KOPT-K1 (cell line): ENCODE results near the gene CNTNAP2.

Experiments
- H3K27ac ChIP-seq: fragments of 200-600 bp; sonication (generic); 2 replicates; pipeline ENCODE4 v1.5.1; 2016; ENCODE audit warnings: antibody characterized with exemption, mild to moderate bottlenecking, low read depth, low read length; ENCODE audit not compliant: poor library complexity, severe bottlenecking
- H3K36me3 ChIP-seq: fragments of 200-600 bp; sonication (generic); 2 replicates; pipeline ENCODE4 v1.5.1; 2017; ENCODE audit warnings: antibody characterized with exemption, mild to moderate bottlenecking, low read length, moderate library complexity; ENCODE audit not compliant: insufficient read depth
- H3K9me3 ChIP-seq: fragments of 200-600 bp; sonication (generic); 2 replicates; pipeline ENCODE4 v1.5.1; 2017; ENCODE audit warnings: antibody characterized with exemption, low read length, mild to moderate bottlenecking; ENCODE audit not compliant: insufficient read depth, poor library complexity, severe bottlenecking

The CNTNAP2 gene

DNA sequence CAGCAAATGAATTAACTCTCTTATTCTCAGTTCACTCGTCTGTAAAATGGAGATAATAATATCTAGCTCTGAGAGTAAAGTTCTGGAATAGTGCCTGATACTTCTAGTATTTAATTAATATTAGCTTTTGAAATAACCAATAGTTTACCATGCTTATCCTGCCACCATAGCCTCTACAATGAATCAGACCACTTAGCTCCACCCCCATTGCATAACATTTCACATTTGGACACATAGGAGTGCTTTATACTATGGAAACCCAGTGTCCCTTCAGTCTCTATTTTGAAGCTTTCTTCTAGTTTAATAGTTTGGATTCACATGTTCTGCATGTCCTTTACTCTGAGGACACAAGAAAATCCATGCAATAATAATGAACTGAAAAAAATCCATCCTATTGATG, 2046.6 kb downstream of the CNTNAP2 start:
- H3K9me3 ChIP-seq: no peaks in the 10 kb centered on the region
- H3K36me3 ChIP-seq: no peaks in the 10 kb centered on the region
- no peak overlapping the region for H3K27ac ChIP-seq

DNA sequence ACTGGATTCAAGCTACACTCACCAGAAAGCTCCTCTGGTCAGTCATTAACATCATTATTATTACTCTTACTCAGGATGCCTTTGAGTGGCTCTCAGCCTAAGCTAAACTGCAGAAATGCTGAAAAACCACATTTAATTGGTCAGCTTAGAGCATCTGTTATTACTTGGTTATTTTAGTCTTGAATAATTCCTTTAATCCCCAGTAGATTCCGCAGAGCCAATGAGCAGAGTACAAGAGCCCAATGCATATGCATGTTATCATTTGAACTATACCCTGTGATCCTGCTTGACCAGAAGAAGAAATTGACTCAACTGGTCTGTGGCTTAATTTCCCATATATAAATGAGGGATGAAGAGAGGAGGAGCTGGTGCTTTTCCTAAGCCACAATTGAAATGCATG, 2056.3 kb downstream of the CNTNAP2 start:
- Histone ChIP-seq H3K9me3 (no peaks in the 10 kb centered on the region), H3K36me3 (no peaks in the 10 kb centered on the region), H3K27ac (no peak overlapping the region)

DNA sequence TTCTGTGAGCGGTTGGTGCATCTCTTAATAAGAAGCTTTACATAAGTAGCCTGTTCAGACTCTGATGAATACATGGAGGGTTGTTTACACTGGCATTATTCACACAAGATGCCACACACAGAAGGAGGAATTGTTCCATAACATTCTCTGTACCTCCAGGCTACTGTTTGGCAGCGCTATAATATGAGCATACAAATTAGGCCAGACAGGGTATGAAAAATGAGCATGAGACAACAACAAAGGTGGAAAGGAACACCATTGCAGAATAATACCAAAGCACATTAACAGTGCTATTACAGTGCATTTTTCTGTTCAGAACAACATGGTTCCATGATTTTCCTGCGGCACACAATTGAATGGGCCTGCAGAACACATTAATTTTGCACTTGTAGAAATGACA, 2056.8 kb downstream of the CNTNAP2 start:
- no peaks in the 10 kb centered on the region for H3K9me3 ChIP-seq
- H3K27ac ChIP-seq: no peak overlapping the region

DNA sequence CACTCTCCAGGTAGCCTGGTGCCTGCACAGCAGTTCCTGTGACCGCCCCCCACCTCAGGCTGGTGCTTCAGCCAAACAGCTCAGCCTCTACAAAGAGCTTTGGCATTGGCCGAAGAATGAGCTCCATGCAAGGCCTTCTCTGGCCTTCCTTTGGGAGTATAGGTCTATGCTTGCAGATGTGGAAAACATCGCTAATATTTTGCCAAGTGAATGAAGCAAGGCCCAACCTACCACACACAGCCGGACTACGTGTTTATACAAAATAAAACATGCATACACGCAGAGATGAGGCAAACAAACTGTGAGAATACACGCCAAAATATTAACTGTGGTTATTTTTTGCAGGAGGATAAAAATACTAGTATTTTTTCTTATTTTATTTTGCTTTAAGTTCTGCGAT, 2057.8 kb downstream of the CNTNAP2 start:
- Histone ChIP-seq H3K36me3 (no peaks in the 10 kb centered on the region), H3K27ac (no peak overlapping the region), H3K9me3 (no peaks in the 10 kb centered on the region)

More for the DNA sequence above, 2056.8 kb downstream of the CNTNAP2 start:
- H3K36me3 ChIP-seq: no peaks in the 10 kb centered on the region

DNA sequence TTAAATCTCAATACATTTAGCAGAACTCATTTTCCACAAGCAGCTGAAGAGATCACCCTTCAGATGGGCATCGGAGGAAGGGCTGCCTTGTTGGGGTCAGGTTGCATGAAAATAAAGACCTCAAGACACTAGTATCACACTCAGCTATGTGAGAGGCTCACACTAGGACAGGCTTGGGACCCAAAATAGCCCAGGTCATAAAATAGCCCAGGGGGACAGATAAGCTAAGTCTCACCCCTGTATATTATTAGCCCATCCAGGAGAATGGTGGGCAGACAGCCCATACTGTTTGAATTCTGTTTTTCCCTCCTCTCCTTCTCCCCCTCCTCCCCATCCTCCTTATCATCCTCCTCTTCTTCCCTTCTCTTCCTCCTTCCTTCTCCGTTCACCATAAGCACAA, 2058.9 kb downstream of the CNTNAP2 start:
- Histone ChIP-seq H3K36me3 (no peaks in the 10 kb centered on the region), H3K9me3 (no peaks in the 10 kb centered on the region), H3K27ac (no peak overlapping the region)

DNA sequence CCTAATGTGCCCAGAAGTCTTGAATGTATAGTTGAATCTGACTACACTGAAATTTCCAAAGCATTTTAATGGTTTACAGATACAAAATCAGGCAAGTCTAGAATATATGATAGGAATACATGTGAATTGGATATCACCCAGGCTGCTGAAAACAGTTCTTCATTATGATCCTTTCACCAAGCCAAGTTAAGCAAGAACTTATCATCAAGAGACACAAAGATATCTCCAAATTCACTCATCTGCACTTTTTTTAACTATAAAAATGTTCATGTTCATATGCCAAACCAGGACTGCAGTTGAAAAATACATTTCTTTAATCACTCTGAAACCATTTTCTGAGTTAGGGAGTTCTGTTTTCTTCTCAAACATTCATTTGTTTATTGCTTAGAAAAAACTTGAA, 2061.4 kb downstream of the CNTNAP2 start:
- Histone ChIP-seq H3K9me3 (no peaks in the 10 kb centered on the region), H3K27ac (no peak overlapping the region), H3K36me3 (no peaks in the 10 kb centered on the region)

DNA sequence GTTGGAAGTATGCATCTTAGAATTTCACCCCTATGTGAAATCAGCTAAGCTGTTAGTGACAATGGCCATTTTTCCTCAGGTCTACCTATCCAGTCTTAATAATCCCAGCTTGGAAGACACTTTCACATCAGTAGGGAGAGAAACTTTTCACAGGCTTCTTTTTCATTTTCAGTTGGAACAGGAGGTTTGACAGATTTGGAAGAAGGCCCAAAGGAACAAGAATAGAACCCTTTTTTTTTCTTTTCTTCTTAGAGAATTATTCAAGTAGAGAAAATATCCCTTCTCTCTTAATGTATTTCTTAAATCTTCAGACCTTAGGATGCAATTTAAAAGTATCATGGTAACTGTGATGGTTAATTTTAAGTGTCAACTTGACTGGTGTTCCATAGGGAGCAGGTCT, 2063.5 kb downstream of the CNTNAP2 start:
- Histone ChIP-seq H3K9me3 (no peaks in the 10 kb centered on the region), H3K36me3 (no peaks in the 10 kb centered on the region), H3K27ac (no peak overlapping the region)

DNA sequence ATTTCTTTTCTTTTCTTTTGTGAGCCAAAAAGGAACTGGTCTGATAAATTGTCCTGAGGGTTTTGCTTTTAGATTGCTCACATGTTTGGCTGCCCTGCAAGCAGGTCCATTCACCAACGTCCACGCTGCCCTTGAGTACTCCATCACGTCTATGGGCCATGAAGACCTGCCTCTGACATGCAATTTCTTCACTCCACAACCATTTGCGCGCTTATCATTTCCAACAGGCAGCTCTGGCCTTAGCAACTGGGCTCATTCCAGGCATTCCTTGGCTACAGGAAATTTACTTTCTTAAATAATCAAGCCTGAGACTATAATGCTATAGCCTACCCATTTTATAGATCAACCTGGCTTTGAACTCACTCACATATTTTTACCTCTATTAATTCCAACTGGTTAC, 2065.7 kb downstream of the CNTNAP2 start:
- Histone ChIP-seq H3K36me3 (no peaks in the 10 kb centered on the region), H3K27ac (no peak overlapping the region)

DNA sequence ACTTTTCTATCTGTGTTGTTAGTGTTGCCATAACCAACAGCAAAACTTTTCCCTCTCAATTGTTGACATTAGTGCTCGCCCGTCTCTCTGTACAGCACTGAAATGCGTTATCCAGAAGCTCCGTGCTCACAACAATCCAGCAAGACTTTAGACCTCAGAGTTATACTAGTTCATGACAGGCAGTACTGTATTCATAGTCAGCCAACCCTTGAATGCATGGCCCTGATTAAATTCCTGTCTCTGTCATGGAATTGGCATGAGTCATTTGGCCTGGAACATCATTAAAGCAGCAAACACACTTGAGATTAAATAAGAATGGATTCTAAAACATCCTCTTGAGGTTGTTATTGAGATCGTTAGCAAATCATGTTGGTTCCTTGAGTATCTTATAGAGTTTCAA, 2068.4 kb downstream of the CNTNAP2 start:
- no peak overlapping the region for H3K27ac ChIP-seq

More for the DNA sequence above, 2065.7 kb downstream of the CNTNAP2 start:
- no peaks in the 10 kb centered on the region for H3K9me3 ChIP-seq

DNA sequence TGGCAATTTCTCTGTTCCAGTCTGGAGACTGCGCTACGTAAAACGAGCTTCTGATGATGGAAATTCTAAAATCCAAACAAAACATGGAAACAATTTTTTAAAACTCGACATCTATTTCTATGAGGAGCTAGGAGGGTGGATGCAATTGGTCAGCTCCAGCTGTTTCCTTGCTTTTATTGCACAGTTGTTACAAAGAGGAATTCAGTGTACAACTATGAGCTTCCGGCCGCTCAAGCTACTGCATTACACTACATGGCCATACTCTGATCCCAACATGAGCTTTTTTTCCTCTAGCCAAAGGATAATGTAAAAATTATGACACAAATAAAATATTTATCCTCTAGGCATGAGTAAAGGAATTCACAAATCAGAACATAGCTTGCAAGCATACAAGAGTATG, 2070.9 kb downstream of the CNTNAP2 start:
- Histone ChIP-seq H3K36me3 (no peaks in the 10 kb centered on the region), H3K9me3 (no peaks in the 10 kb centered on the region), H3K27ac (no peak overlapping the region)

More for the DNA sequence above, 2068.4 kb downstream of the CNTNAP2 start:
- Histone ChIP-seq H3K9me3 (no peaks in the 10 kb centered on the region), H3K36me3 (no peaks in the 10 kb centered on the region)

DNA sequence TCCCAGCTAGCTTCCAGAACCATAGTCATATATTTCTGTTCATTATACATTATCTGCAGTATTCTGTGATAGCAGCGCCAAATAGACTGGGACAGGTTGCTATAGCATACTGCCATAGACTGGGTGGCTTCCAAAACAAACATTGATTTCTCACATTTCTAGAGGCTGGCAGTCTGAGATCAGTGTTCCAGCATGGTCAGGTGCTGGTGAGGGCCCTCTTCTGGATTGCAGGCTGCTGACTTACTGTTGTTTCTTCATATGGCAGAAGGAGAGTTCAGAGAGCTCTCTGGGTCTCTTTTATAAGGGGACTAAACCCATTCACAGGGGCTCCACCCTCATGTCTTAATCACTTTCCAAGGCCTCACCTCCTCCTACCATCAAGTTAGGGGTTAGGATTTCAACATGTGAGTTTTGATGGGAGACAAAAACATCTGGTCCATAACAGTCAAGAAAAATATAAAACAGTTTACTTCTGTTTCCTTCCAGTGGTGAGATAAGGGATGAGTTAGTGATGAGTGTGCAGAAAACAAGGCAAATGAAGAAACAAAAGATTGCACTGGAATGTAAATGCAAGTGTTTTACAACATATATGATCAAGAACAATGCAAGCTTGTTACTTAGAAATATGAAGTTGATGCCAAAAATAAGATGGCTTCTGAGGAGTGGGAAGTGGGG, 2074.9 kb downstream of the CNTNAP2 start:
- Histone ChIP-seq H3K36me3 (no peaks in the 10 kb centered on the region), H3K9me3 (no peaks in the 10 kb centered on the region), H3K27ac (no peak overlapping the region)

DNA sequence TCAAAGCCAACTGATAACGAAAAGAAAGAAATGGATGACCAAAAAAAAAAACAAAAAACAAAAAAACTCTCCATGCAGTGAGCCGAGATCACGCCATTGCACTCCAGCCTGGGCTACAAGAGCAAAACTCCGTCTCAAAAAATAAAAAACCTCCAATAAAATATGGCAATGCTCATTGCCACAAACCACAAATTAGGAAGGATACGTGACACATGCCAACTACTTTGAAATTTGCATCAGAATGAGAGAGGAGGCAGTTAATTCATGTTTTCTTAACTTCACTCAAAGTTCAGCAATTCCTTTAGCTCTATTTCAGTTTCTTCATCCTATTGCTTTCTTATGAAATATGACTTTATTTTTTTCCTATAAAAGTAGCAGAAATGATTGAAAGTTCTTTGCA, 2075.9 kb downstream of the CNTNAP2 start:
- Histone ChIP-seq H3K36me3 (no peaks in the 10 kb centered on the region), H3K9me3 (no peaks in the 10 kb centered on the region), H3K27ac (no peak overlapping the region)

DNA sequence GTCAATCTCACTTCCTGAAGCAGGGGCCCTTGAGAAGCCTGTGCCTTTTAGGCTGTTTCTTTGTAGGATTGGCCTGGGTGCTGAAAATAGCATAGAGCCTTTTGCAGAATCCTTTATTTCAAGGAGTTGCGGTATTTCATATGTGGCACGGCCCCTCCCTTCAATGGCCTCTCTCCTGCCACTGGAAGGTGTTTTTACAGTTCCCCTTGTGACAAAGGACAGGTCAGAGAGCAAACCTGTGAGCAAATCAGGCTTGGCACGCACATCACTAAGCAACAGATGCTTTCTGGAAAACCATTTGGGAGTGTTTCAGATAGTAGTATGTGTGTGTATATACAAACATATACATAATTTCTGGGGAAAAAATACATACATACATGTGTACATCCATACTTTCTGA, 2085.4 kb downstream of the CNTNAP2 start:
- H3K9me3 ChIP-seq: no peaks in the 10 kb centered on the region
- no peak overlapping the region for H3K27ac ChIP-seq
- H3K36me3 ChIP-seq: no peaks in the 10 kb centered on the region

DNA sequence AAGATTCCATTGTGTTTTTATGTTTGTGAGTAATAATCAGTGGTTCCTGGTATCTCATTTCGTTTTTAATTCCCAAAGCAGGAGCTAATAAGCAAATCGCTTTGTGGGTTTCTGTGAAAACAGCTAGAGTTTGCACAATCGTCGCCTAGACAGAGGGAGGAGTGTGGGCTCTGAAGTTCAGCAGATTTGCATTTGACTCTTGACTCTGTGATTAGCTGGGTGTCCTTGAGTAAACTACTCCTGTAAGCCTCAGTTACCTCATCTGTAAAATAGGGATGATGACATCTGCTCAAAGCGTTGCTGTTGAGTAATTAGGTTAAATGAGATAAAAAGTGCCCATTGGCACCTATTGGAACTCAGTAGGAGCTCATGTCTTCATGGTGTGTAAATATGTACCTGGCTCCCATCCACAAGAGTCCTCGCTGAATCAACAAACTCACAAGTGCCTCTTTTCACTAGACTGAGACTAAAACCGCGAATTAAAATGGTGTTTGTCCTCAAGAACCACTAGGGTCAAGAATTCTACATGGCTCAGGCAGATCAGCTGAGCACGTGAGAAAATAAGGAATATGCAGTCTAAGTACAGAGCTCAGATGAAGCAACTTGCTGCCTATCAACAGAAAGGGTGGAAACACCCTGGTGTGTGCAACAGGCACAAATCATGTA, 2088.2 kb downstream of the CNTNAP2 start:
- no peak overlapping the region for H3K27ac ChIP-seq
- no peaks in the 10 kb centered on the region for H3K36me3 ChIP-seq
- H3K9me3 ChIP-seq: no peaks in the 10 kb centered on the region

DNA sequence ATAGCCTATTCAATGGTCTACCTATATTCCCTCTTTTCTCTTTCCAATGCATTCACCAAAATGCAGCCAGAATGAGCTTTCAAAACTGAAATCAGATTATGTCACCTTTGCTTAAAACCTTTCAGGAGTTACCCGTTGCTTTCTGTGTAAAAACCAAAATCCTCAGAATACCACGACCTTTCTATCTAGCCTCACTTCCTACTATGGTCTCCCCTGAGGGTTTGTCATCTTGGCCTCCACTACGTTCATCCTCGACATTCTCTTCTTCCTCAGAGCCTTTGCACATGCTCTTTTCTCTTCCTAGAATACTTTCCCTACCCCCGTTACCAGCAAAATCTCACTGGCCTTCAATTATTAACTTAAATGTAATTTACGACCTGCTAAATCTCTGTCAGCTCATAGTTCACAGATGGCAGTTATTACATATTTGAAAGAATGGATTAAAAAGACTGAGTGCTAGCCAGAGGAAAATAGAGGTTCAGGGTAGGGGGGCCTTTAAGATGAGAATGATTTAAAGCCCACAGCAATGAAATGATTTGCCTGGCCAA, 2093.1 kb downstream of the CNTNAP2 start:
- Histone ChIP-seq H3K36me3 (no peaks in the 10 kb centered on the region), H3K27ac (no peak overlapping the region), H3K9me3 (no peaks in the 10 kb centered on the region)
